ENCODE results near the gene DDX1. TPM values are rescaled to one million over a fixed set of nuclear protein-coding genes. Genes with fewer than 3 reads are reported as not detected.

Gene DDX1
- total and polyA plus RNA-seq, 10 of the 15 experiments (the other 5 are each of a cell fraction or from before 2014, with no cell fraction given) = 53.2 to 134 (median 85.6) TPM

GRCh38 chr2:15673919-15674636 is 82.4 kb downstream of the DDX1 start:
- RAD21 ChIA-PET (ENCODE audit: unreplicated experiment) = no interaction called here
- DNase-seq (ENCODE audit: low read depth, low spot score) (no peak), FAIRE-seq (no peak)

More at GRCh38 chr2:15673919-15674636, 82.4 kb downstream of the DDX1 start:
- no peak for ATAC-seq
- Histone ChIP-seq H3K4me1 (ENCODE audit: control insufficient read depth, insufficient read depth, low read length) (no peaks in the 10 kb centered on the region), H2AFZ (ENCODE audit: control insufficient read depth, low read depth, low read length) (no peak overlapping the region), H4K20me1 (ENCODE audit: control insufficient read depth, insufficient read depth) (no peaks in the 10 kb centered on the region), H3K4me3 (no peak overlapping the region), H3K9ac (ENCODE audit: control insufficient read depth, insufficient read depth, low read length) (no peak overlapping the region), H3K27me3 (replicated peaks in 1 of 2; ENCODE audit: control insufficient read depth in 2 of 2, insufficient read depth in 2 of 2, low read length in 1 of 2) (peaks cover 0 to 6% of the 10 kb centered on the region in 2 experiments; a peak in 2 of 4 replicates), H3K4me2 (ENCODE audit: control insufficient read depth, insufficient read depth) (no peak overlapping the region), H3K27ac (ENCODE audit: control insufficient read depth, insufficient read depth) (no peak overlapping the region), H3K9me3 (replicated peaks; ENCODE audit: control insufficient read depth, insufficient read depth, low read length) (no peaks in the 10 kb centered on the region), H3K79me2 (ENCODE audit: control insufficient read depth, insufficient read depth, low read length) (no peaks in the 10 kb centered on the region), H3K36me3 (ENCODE audit: control insufficient read depth in 2 of 2, insufficient read depth in 2 of 2, low read length in 1 of 2) (no peaks in the 10 kb centered on the region)
- WGBS (ENCODE audit: insufficient coverage, insufficient replicate concordance, low lambda C conversion rate, missing lambda C conversion rate) = 30% methylated on average over 7 of the region's 7 CpGs
- SMC1A ChIA-PET (ENCODE audit: uncharacterized antibody, unreplicated experiment) = no interaction called here
- intact Hi-C loops (cut with micrococcal nuclease; ENCODE audit: unreplicated experiment) (no loop called here), in situ Hi-C loops (cut with MboI) (no loop called here)
- CTCF ChIA-PET = no interaction called here
- TF ChIP-seq MLLT1 (IDR thresholded peaks at IDR 0.05) (no peak), NBN (IDR thresholded peaks at IDR 0.05) (no peak), MTA2 (IDR thresholded peaks at IDR 0.05; ENCODE audit: low read depth) (no peak), YY1 (IDR thresholded peaks at IDR 0.05; ENCODE audit: low read depth, low read length) (no peak), RAD51 (IDR thresholded peaks at IDR 0.05) (no peak), IRF5 (IDR thresholded peaks at IDR 0.05; ENCODE audit: borderline replicate concordance) (no peak)
- BruUV-seq (replicated peaks) = no TSS peak
- POLR2A ChIA-PET = no interaction called here
